Naive thymus-derived CD8-positive, alpha-beta T cell (primary cell): ENCODE measurements around the gene SLC35A1. TPM values are rescaled to one million over a fixed set of nuclear protein-coding genes. Genes with fewer than 3 reads are reported as not detected.

ENCODE experiments used
- polyA plus RNA-seq, 3 donors: library from polyadenylated mRNA; unstranded; fragments of 300-500 nt; fragmentation: Illumina TruSeq; gene quantifications; one replicate each; pipeline ENCODE4 v1.2.3, GENCODE V29; 2021
- total RNA-seq, 8 experiments: library from RNA in 2 of 8; stranded (reverse) in 2 of 8; gene quantifications; one replicate each; pipeline ENCODE4 v1.2.3 and lab custom pipeline; 2021 to 2026

The SLC35A1 gene
- total and polyA plus RNA-seq, 5 experiments from 2014 or later, result 21.3 to 27.7 (median 22.3) TPM

Other genes starting within 250 kb of the SLC35A1 start
- 10 to 100 TPM; 13.2 to 15.2 TPM for gene SMIM8, start 150.4 kb upstream of the SLC35A1 start, total RNA-seq
- 10 to 100 TPM; 12.2 to 17.8 (median 14.9) TPM for gene SMIM8, start 150.4 kb upstream of the SLC35A1 start, polyA plus RNA-seq
- gene GJB7, start 143.7 kb upstream of the SLC35A1 start, total RNA-seq, result not detected
- gene GJB7, start 143.7 kb upstream of the SLC35A1 start, polyA plus RNA-seq, result not detected
- 1 to 10 TPM; 3.8 to 5.0 TPM for gene C6orf163, start 128.2 kb upstream of the SLC35A1 start, total RNA-seq
- under 1 TPM; 0.23 to 0.51 (median 0.33) TPM for gene C6orf163, start 128.2 kb upstream of the SLC35A1 start, polyA plus RNA-seq
- not detected for gene CFAP206, start 65.0 kb upstream of the SLC35A1 start, total RNA-seq
- gene CFAP206, start 65.0 kb upstream of the SLC35A1 start, polyA plus RNA-seq, result under 1 TPM in 1 of 3 donors, not detected in 2; 0.07 TPM
- 10 to 100 TPM; 37.8 to 40.6 TPM for gene RARS2, start 117.0 kb downstream of the SLC35A1 start, total RNA-seq
- 10 to 100 TPM; 17.3 to 29.1 (median 27.1) TPM for gene RARS2, start 117.0 kb downstream of the SLC35A1 start, polyA plus RNA-seq
- gene ORC3, start 117.2 kb downstream of the SLC35A1 start, total RNA-seq, result 10 to 100 TPM; 30.9 to 31.4 TPM
- 10 to 100 TPM; 33.8 to 37.7 (median 36.7) TPM for gene ORC3, start 117.2 kb downstream of the SLC35A1 start, polyA plus RNA-seq
- gene AKIRIN2, start 229.3 kb downstream of the SLC35A1 start, total RNA-seq, result 10 to 100 TPM; 57.4 to 58.0 TPM
- gene AKIRIN2, start 229.3 kb downstream of the SLC35A1 start, polyA plus RNA-seq, result 10 to 100 TPM; 20.2 to 33.4 (median 27.2) TPM